HepG2 (cell line): Measurements from ENCODE around the gene UEVLD.

ENCODE experiments used
- ARNTL ChIP-seq: sonication (generic); formaldehyde crosslinking; IDR thresholded peaks from 2 replicates; pipeline ENCODE4 v1.4.0; 2020; ENCODE audit warnings: mild to moderate bottlenecking, missing genetic modification reagents
- NFE2L1 ChIP-seq: sonication (generic); formaldehyde crosslinking; IDR thresholded peaks from 2 replicates; pipeline ENCODE4 v1.4.0; 2020; ENCODE audit warnings: missing genetic modification reagents, mild to moderate bottlenecking, borderline replicate concordance

DNA sequence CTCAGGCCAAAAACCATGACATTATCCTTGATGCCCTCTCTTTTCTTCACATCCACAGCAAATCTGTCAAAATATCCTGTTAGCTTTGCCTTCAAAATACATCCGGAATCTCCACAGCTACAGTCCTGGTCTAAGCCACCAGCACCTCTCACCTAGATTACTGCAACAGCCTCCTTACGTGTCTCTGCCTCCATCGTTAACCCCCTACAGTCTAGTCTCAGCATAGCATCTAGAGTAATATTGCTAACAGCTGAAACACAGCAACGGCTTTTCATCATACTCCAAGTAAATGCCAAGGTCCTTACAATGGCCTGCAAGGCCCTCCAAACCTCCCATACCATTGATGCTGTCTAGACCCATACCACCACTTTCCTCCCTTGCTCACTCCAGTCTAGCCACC, 66.1 kb downstream of the UEVLD start:
- TF ChIP-seq NFE2L1 (CRISPR knock-in tag) = no peak
- no peak for TF ChIP-seq ARNTL
